Neural progenitor cell (in vitro differentiated cells): ENCODE results near the gene IL1RAPL1. TPM values are rescaled to one million over a fixed set of nuclear protein-coding genes. Genes with fewer than 3 reads are reported as not detected.

ENCODE experiments used
- DNase-seq: peaks from one replicate; pipeline ENCODE4 v3.0.0-alpha.2; 2016; ENCODE audit warnings: low spot score
- H2AFZ ChIP-seq: fragments of 200-600 bp; sonication (generic); replicated peaks from 2 replicates; pipeline ENCODE4 v1.6.1; 2016; ENCODE audit warnings: antibody characterized with exemption
- H3F3A ChIP-seq: fragments of 200-600 bp; sonication (generic); 2 replicates; pipeline ENCODE4 v1.6.1; 2016; ENCODE audit warnings: antibody characterized with exemption, low read depth
- H3K27ac ChIP-seq: fragments of 200-600 bp; sonication (generic); 2 replicates; pipeline ENCODE4 v1.5.1; 2016; ENCODE audit warnings: mild to moderate bottlenecking
- H3K27me3 ChIP-seq: fragments of 200-600 bp; sonication (generic); 2 replicates; pipeline ENCODE4 v1.6.1; 2016; ENCODE audit warnings: mild to moderate bottlenecking, moderate library complexity
- H3K36me3 ChIP-seq: fragments of 200-600 bp; sonication (generic); 2 replicates; pipeline ENCODE4 v1.5.1; 2016
- H3K4me1 ChIP-seq: fragments of 200-600 bp; sonication (generic); 2 replicates; pipeline ENCODE4 v1.6.1; 2016; ENCODE audit warnings: mixed run types
- H3K4me2 ChIP-seq: fragments of 200-600 bp; sonication (generic); 2 replicates; pipeline ENCODE4 v1.6.1; 2016
- H3K4me3 ChIP-seq: fragments of 200-600 bp; sonication (generic); 2 replicates; pipeline ENCODE4 v1.5.1; 2016
- H3K79me2 ChIP-seq: fragments of 200-600 bp; sonication (generic); 2 replicates; pipeline ENCODE4 v1.6.1; 2016; ENCODE audit warnings: low read depth
- H3K9ac ChIP-seq: fragments of 200-600 bp; sonication (generic); 2 replicates; pipeline ENCODE4 v1.6.1; 2016
- H3K9me3 ChIP-seq: fragments of 200-600 bp; sonication (generic); 2 replicates; pipeline ENCODE4 v1.5.1; 2016; ENCODE audit warnings: low read depth
- H4K20me1 ChIP-seq: fragments of 200-600 bp; sonication (generic); 2 replicates; pipeline ENCODE4 v1.6.1; 2016; ENCODE audit warnings: low read depth
- H3K27ac Mint-ChIP-seq: 3 replicates; pipeline ENCODE4 v1.8.0; 2021; ENCODE audit warnings: mixed read lengths
- H3K27me3 Mint-ChIP-seq: 2 replicates; pipeline ENCODE4 v1.8.0; 2022; ENCODE audit warnings: low read depth, mild to moderate bottlenecking, inconsistent platforms, moderate library complexity, mixed read lengths; ENCODE audit not compliant: insufficient read depth
- H3K36me3 Mint-ChIP-seq: 3 replicates; pipeline ENCODE4 v1.8.0; 2021; ENCODE audit warnings: mixed read lengths
- H3K4me1 Mint-ChIP-seq: 3 replicates; pipeline ENCODE4 v1.8.0; 2021; ENCODE audit warnings: mixed read lengths
- H3K4me3 Mint-ChIP-seq: 3 replicates; pipeline ENCODE4 v1.8.0; 2021; ENCODE audit warnings: mild to moderate bottlenecking, moderate library complexity, mixed read lengths
- H3K9me3 Mint-ChIP-seq: 3 replicates; pipeline ENCODE4 v1.8.0; 2020; ENCODE audit warnings: mixed read lengths
- CTCF ChIP-seq: fragments of 200-600 bp; sonication (generic); IDR thresholded peaks from 2 replicates; pipeline ENCODE4 v1.5.1; 2017; ENCODE audit warnings: antibody characterized with exemption, mild to moderate bottlenecking
- EZH2 ChIP-seq: fragments of 200-600 bp; sonication (generic); IDR thresholded peaks from 2 replicates; pipeline ENCODE4 v1.6.1; 2017; ENCODE audit warnings: antibody characterized with exemption, mild to moderate bottlenecking, moderate library complexity
- EZH2phosphoT487 ChIP-seq: fragments of 200-600 bp; sonication (generic); IDR thresholded peaks from 2 replicates; pipeline ENCODE4 v1.6.1; 2017; ENCODE audit warnings: antibody characterized with exemption
- total RNA-seq: library from RNA; depleted of rRNA; stranded (reverse); fragments of >200 nt; gene quantifications from 2 replicates; pipeline ENCODE4 v1.2.3, GENCODE V29; 2015; ENCODE audit warnings: low replicate concordance

IL1RAPL1 gene
- total RNA-seq, 1 donor from 2014 or later = 13.4 TPM

GRCh38 chrX:28609917-28610613, 22.8 kb downstream of the IL1RAPL1 start:
- Mint-ChIP-seq H3K9me3 (no peaks in the 10 kb centered on the region), H3K27ac (no peak overlapping the region), H3K4me1 (peaks cover 11% of the 10 kb centered on the region), H3K4me3 (no peak overlapping the region), H3K36me3 (no peaks in the 10 kb centered on the region), H3K27me3 (no peaks in the 10 kb centered on the region)
- Histone ChIP-seq H2AFZ (no peak overlapping the region), H3K27me3 (no peaks in the 10 kb centered on the region), H3K36me3 (peaks cover 3% of the 10 kb centered on the region), H3K9me3 (no peaks in the 10 kb centered on the region), H3K4me3 (no peak overlapping the region), H3K27ac (no peak overlapping the region), H3K9ac (no peak overlapping the region), H3F3A (peaks cover 7% of the 10 kb centered on the region), H3K4me2 (no peak overlapping the region), H4K20me1 (no peaks in the 10 kb centered on the region), H3K4me1 (peaks cover 6% of the 10 kb centered on the region), H3K79me2 (peaks cover 19% of the 10 kb centered on the region)
- no peak for DNase-seq
- TF ChIP-seq CTCF = no peak
- no peak for TF ChIP-seq EZH2phosphoT487
- TF ChIP-seq EZH2 = no peak

DNA sequence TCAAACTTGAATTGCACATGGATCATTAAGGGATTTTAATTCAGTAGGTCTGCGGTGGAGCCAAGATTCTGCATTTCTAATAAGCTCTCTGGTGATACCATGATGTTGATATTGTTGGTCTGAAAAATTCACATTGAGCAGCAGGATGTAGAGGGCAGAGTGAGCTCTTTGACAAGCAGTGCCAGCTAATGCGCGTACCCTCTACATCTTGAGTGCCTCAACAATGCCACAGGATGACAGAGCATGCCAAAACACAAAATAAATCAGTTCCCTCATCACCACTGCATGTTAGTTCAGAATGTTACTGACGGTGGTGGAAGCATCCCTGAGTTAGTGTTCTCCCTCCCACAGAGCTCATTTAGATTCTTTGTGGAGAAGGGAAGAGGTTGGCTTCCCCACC, 23.5 kb downstream of the IL1RAPL1 start:
- H3K27me3 ChIP-seq = no peaks in the 10 kb centered on the region
- no peaks in the 10 kb centered on the region for H3K9me3 Mint-ChIP-seq
- no peak overlapping the region for H3K27ac Mint-ChIP-seq
- peaks cover 6% of the 10 kb centered on the region for H3K4me1 ChIP-seq
- no peak overlapping the region for H2AFZ ChIP-seq
- H3K36me3 ChIP-seq = peaks cover 3% of the 10 kb centered on the region
- H3K4me2 ChIP-seq = no peak overlapping the region
- no peak overlapping the region for H3K4me3 Mint-ChIP-seq
- peaks cover 11% of the 10 kb centered on the region for H3K4me1 Mint-ChIP-seq
- peaks cover 25% of the 10 kb centered on the region for H3K79me2 ChIP-seq
- H3K36me3 Mint-ChIP-seq = no peaks in the 10 kb centered on the region
- H3K9ac ChIP-seq = no peak overlapping the region
- DNase-seq = no peak
- TF ChIP-seq EZH2 (no peak), EZH2phosphoT487 (no peak), CTCF (no peak)
- H3K27ac ChIP-seq = no peak overlapping the region
- no peaks in the 10 kb centered on the region for H4K20me1 ChIP-seq
- H3K9me3 ChIP-seq = no peaks in the 10 kb centered on the region
- peaks cover 7% of the 10 kb centered on the region for H3F3A ChIP-seq
- no peak overlapping the region for H3K4me3 ChIP-seq
- no peaks in the 10 kb centered on the region for H3K27me3 Mint-ChIP-seq

DNA sequence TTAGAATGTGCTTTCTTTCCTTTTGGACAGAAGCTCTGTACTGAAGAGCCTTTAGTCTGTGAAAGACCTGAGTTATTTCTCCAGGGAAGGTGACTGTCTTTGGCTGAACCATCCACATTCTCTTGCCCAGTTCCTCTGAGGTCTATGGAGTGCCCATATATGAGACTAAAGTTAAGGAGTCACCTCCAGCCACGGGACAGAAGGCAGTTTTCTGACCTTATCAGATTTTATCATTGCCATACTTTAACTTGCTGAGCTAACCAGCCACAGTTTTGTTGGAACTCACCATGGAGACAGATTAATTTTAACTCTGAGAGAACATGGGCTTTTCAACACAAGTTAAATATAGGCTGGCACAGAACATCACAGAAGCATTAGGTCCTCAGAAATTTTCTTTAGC, 26.3 kb downstream of the IL1RAPL1 start:
- no peak overlapping the region for H3K4me3 Mint-ChIP-seq
- H3K4me1 Mint-ChIP-seq = peaks cover 11% of the 10 kb centered on the region
- H3F3A ChIP-seq = peaks cover 7% of the 10 kb centered on the region
- no peak for TF ChIP-seq CTCF
- no peak for TF ChIP-seq EZH2phosphoT487
- no peak for TF ChIP-seq EZH2
- DNase-seq = no peak
- H3K79me2 ChIP-seq = peaks cover 28% of the 10 kb centered on the region
- no peak overlapping the region for H3K9ac ChIP-seq
- H3K27ac Mint-ChIP-seq = no peak overlapping the region
- H3K27me3 Mint-ChIP-seq = no peaks in the 10 kb centered on the region
- H3K27ac ChIP-seq = no peak overlapping the region
- H3K9me3 ChIP-seq = no peaks in the 10 kb centered on the region
- no peak overlapping the region for H2AFZ ChIP-seq
- H3K4me3 ChIP-seq = no peak overlapping the region
- no peaks in the 10 kb centered on the region for H3K36me3 ChIP-seq
- H3K36me3 Mint-ChIP-seq = no peaks in the 10 kb centered on the region
- H3K4me1 ChIP-seq = peaks cover 9% of the 10 kb centered on the region
- no peak overlapping the region for H3K4me2 ChIP-seq
- no peaks in the 10 kb centered on the region for H3K27me3 ChIP-seq
- H3K9me3 Mint-ChIP-seq = no peaks in the 10 kb centered on the region
- no peaks in the 10 kb centered on the region for H4K20me1 ChIP-seq
